ENCODE results near the gene IQSEC2.

Gene IQSEC2

DNA sequence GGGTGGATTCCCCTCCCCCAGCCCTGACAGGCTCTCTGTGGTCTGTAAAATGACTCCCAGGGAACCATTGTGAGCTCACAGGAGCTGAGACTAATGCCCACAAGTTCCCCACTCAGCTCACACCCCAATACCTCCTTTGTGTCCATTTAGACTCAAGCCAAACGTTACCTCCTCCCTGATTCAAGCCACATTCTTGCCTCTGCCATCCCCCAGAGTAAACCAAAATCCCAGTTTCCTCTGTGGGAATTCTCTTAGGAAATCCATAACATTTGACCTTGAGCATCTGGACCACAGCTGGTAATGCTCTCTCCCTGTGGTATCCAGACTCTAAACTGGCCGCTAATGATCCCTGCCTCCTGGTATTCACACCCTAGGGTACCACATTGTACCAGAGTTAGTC, 30.1 kb downstream of the IQSEC2 start:
- no peaks in the 10 kb centered on the region for H3K27me3 ChIP-seq
- intact Hi-C loops (cut with DNase I; ENCODE audit: low total_unique reads) = no loop called here
- TF ChIP-seq CTCF (IDR thresholded peaks at IDR 0.05) = no peak
- no peak for DNase-seq
- no peak overlapping the region for H3K4me3 ChIP-seq
- no peaks in the 10 kb centered on the region for H3K9me3 ChIP-seq
- no peaks in the 10 kb centered on the region for H3K4me1 ChIP-seq
- no peak overlapping the region for H3K27ac ChIP-seq
- H3K36me3 ChIP-seq = peaks cover 0 to 45% (median 18%) of the 10 kb centered on the region in 3 donors

- Histone ChIP-seq H3K27ac (no peak overlapping the region), H3K27me3 (no peaks in the 10 kb centered on the region), H3K9me3 (no peaks in the 10 kb centered on the region), H3K4me3 (no peak overlapping the region), H3K4me1 (no peaks in the 10 kb centered on the region), H3K36me3 (peaks cover 0 to 45% (median 18%) of the 10 kb centered on the region in 3 donors)
- TF ChIP-seq CTCF (IDR thresholded peaks at IDR 0.05) = no peak
- DNase-seq = no peak
- intact Hi-C loops (cut with DNase I; ENCODE audit: low total_unique reads) = no loop called here
These were observed 30.8 kb downstream of the IQSEC2 start for GRCh38 chrX:53250556-53250955.

DNA sequence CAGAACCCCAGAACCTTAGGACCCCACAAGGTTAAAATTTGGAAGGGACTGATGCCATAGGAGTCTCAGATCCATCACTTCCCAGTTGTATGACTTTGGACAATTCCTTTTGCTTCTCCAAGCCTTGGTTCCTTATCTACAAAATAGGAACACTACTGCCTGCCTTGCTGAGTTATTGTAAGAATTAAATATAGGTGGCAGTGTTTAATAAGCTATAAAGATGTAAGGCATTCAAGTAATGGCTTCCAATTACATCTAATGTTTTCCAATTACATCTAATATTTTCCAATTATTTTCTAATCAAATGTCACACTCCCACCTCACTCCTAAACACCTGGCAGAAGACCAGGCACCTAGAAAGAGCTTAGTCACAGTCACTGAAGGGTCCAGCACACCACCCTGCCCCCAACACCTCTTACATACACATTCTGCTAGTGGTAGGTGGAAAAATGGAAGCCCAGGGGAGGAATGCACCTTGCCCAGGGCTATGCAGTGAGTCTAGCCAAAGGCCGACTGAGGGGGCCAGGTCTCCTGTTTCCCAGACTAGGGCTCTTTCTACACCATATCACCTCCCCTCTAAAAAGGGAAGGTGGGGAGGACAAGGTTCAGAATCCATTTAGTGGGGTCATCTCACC, 31.9 kb downstream of the IQSEC2 start:
- Histone ChIP-seq H3K9me3 (no peaks in the 10 kb centered on the region), H3K4me1 (no peaks in the 10 kb centered on the region), H3K36me3 (peaks cover 0 to 42% (median 18%) of the 10 kb centered on the region in 3 donors), H3K4me3 (no peak overlapping the region), H3K27me3 (no peaks in the 10 kb centered on the region), H3K27ac (no peak overlapping the region)
- DNase-seq = no peak
- TF ChIP-seq CTCF (IDR thresholded peaks at IDR 0.05) = no peak
- intact Hi-C loops (cut with DNase I; ENCODE audit: low total_unique reads) = no loop called here

DNA sequence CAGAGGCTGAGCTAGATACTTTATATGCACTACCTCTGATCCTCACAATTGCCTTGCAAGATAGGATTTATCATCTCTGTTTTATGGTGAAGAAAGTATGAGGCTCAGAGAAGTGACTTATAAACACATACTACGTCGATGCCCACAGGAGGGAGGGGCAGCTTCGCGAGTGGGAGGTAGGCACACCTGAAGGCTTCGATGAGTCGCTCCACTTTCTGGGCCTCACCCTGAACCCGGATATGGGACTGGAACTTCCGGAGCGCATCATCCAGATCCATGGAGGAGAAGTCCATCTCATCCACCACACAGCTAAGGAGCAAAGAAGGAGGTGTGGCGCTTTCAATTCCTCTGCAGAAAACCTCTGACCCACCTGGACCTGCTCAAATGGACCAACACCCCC, 33.5 kb downstream of the IQSEC2 start:
- Histone ChIP-seq H3K36me3 (peaks cover 0 to 46% (median 15%) of the 10 kb centered on the region in 3 donors), H3K4me3 (no peak overlapping the region), H3K9me3 (no peaks in the 10 kb centered on the region), H3K4me1 (no peaks in the 10 kb centered on the region), H3K27ac (no peak overlapping the region), H3K27me3 (no peaks in the 10 kb centered on the region)
- intact Hi-C loops (cut with DNase I; ENCODE audit: low total_unique reads) = no loop called here
- DNase-seq = no peak
- no peak for TF ChIP-seq CTCF (IDR thresholded peaks at IDR 0.05)

- Histone ChIP-seq H3K9me3 (no peaks in the 10 kb centered on the region), H3K4me3 (no peak overlapping the region), H3K27ac (no peak overlapping the region), H3K36me3 (peaks cover 0 to 54% (median 23%) of the 10 kb centered on the region in 3 donors), H3K27me3 (no peaks in the 10 kb centered on the region), H3K4me1 (no peaks in the 10 kb centered on the region)
- no peak for DNase-seq
- intact Hi-C loops (cut with DNase I; ENCODE audit: low total_unique reads) = no loop called here
- TF ChIP-seq CTCF (IDR thresholded peaks at IDR 0.05) = no peak
These were observed 35.2 kb downstream of the IQSEC2 start for GRCh38 chrX:53246231-53246630.

DNA sequence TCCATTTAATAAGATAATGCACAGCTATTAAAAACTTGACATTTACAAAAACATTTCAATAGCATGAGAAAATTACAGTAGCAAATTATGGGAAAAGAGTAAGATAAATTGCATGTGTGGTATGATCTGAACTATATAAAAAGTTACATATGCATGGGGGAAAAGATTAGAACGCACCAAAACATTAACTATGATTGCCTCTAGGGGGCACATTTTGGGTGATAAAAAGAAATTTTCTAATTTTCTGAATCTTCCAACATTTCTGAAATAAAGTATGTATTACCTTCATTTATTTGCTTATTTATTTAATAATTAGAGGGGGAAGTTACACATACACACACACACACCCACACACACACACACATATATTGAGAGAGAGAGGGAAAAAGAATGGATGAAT, 36.8 kb downstream of the IQSEC2 start:
- Histone ChIP-seq H3K9me3 (no peaks in the 10 kb centered on the region), H3K27ac (no peak overlapping the region), H3K36me3 (peaks cover 0 to 41% (median 19%) of the 10 kb centered on the region in 3 donors), H3K4me1 (no peaks in the 10 kb centered on the region), H3K27me3 (no peaks in the 10 kb centered on the region), H3K4me3 (no peak overlapping the region)
- DNase-seq = no peak
- TF ChIP-seq CTCF (IDR thresholded peaks at IDR 0.05) = no peak
- intact Hi-C loops (cut with DNase I; ENCODE audit: low total_unique reads) = no loop called here

All from tibial artery (tissue), 4 donors.